HG02970 (cell line): ENCODE data around the gene CPTP.

Experiments used
- ATAC-seq: cut with Tn5 transposase; IDR thresholded peaks from one replicate; pipeline ENCODE4 v1.9.1; 2021; ENCODE audit warnings: mild to moderate bottlenecking, moderate library complexity, moderate number of reproducible peaks; ENCODE audit not compliant: unreplicated experiment, low FRiP score

Gene CPTP

DNA sequence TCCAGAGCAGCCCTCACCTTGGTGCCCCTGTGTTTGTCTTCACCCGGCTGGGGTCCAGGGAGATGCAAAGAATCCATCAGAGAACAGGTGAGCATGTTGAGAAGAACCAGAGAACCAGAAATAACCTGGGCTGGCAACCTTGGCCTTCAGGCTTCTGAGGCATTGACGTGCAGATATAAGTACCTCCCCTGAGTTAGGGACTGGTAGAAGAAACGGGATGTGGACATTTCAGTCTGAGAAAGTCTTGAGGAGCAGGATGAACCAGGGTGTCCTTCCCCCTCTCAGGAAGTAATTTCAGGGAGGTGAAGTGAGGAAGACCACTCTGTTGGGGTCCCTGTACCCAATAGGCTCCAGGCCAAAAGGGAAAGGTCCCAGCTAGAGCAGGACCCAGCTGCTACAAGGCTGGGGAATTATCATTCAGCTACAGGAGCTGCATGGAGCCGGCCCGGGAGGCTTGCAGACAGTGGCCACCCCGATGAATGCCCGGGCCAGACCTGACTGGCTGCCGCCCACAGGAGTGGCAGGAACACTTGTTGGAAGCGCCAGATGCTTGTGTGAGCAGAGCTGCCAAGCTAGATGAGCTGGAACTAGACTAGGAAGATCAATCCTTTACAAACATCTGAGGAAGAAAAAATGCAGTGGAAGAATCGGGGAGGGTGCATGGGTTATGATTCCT lies 52.1 kb downstream of the CPTP start:
- no peak for ATAC-seq

DNA sequence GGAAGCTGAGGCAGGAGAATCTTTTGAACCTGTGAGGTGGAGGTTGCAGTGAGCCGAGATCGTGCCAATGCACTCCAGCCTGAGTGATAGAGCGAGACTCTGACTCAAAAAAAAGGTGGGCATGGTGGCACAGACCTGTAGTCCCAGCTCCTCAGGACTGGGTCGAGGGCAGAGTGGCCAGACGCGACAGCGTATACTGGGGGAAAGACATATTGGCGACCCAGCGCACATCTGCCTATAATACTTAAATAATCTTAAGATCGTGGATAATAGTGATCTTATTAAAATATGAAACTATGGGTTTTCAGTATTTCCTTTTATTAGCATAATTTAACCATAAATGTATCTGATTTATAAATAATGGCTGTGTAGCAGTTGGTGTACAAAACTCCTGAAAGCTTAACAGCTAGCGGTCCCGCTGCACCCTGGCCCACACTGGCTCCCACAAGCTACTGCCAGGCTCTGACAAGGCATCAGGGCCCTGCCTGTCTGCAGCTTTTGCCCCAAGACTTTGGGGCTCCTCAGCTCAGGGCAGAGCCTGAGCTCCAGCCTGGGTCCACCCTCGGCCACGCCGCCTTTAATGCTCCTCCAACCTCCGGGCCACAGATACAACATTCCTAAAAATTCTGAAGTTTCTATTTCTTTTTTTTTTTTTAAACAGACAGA lies 53.1 kb downstream of the CPTP start:
- ATAC-seq: no peak
